IPS-20b (cell line): ENCODE results near the gene LSR.

Source experiments
- H3K27ac ChIP-seq: one replicate; pipeline ENCODE4 v1.5.1; 2013; ENCODE audit warnings: low read length
- H3K27me3 ChIP-seq: 2 replicates; pipeline ENCODE4 v1.6.1; 2013; ENCODE audit warnings: mild to moderate bottlenecking, low read length, inconsistent platforms; ENCODE audit not compliant: insufficient read depth
- H3K36me3 ChIP-seq: 2 replicates; pipeline ENCODE4 v1.6.1; 2013; ENCODE audit warnings: low read depth, mild to moderate bottlenecking, inconsistent platforms, low read length, moderate library complexity; ENCODE audit not compliant: insufficient read depth
- H3K4me1 ChIP-seq: 2 replicates; pipeline ENCODE4 v1.6.1; 2013; ENCODE audit warnings: mild to moderate bottlenecking, control low read depth, inconsistent platforms, low read length, moderate library complexity; ENCODE audit not compliant: insufficient read depth
- H3K4me3 ChIP-seq: 2 replicates; pipeline ENCODE4 v1.5.1; 2013; ENCODE audit warnings: mild to moderate bottlenecking, low read length, inconsistent platforms
- H3K9ac ChIP-seq: 2 replicates; pipeline ENCODE4 v1.6.1; 2013; ENCODE audit warnings: low read depth, mild to moderate bottlenecking, inconsistent platforms, low read length, moderate library complexity
- H3K9me3 ChIP-seq: 2 replicates; pipeline ENCODE4 v1.6.1; 2013; ENCODE audit warnings: mild to moderate bottlenecking, low read depth, low read length, inconsistent platforms; ENCODE audit not compliant: insufficient read depth

LSR gene, protein sequence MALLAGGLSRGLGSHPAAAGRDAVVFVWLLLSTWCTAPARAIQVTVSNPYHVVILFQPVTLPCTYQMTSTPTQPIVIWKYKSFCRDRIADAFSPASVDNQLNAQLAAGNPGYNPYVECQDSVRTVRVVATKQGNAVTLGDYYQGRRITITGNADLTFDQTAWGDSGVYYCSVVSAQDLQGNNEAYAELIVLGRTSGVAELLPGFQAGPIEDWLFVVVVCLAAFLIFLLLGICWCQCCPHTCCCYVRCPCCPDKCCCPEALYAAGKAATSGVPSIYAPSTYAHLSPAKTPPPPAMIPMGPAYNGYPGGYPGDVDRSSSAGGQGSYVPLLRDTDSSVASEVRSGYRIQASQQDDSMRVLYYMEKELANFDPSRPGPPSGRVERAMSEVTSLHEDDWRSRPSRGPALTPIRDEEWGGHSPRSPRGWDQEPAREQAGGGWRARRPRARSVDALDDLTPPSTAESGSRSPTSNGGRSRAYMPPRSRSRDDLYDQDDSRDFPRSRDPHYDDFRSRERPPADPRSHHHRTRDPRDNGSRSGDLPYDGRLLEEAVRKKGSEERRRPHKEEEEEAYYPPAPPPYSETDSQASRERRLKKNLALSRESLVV

DNA sequence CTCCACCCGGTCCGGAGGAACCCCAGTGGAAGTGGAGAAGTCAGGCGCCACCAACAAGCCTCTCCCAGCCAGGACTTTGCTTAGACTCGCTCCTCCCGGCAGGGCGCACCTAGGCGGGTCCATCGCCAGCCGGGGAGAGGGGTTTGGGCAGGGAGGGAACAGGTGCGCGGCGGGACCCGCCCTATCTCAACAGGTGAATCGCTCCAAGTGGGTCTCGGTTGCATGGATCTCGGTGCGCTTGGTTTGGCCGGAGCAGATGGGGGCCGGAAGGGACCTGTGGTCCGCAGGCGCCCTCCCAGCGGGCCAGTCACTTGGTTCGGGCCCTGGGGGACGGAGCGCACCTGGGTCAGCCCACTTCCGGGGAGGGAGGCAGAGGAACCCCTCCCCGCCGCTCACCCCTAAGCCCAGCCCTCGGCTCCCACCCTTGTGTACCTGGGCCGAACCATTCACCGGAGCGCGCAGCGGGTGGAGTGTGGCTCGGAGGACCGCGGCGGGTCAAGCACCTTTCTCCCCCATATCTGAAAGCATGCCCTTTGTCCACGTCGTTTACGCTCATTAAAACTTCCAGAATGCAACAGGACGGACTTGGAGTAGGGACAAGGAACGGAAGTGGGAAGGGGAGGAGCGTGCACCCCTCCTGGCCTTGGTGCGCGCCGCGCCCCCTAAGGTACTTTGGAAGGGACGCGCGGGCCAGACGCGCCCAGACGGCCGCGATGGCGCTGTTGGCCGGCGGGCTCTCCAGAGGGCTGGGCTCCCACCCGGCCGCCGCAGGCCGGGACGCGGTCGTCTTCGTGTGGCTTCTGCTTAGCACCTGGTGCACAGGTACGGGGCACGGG, at the start of gene LSR:
TSS of gene LSR (plus strand) at position 693 of the 836 bp plus-strand sequence. CDS start at position 714, 21 bp downstream.
- Histone ChIP-seq H3K27ac (peak within 1 kb of the TSS; percentile 98), H3K4me1 (peaks cover 12% of the 10 kb centered on the region), H3K36me3 (peaks cover 26% of the 10 kb centered on the region), H3K9ac (peak within 1 kb of the TSS; percentile 99), H3K4me3 (peak within 1 kb of the TSS; percentile 94), H3K27me3 (no peaks in the 10 kb centered on the region), H3K9me3 (no peaks in the 10 kb centered on the region)

- no peak overlapping the region for H3K9ac ChIP-seq
- no peak overlapping the region for H3K4me3 ChIP-seq
- H3K27ac ChIP-seq: no peak overlapping the region
- no peaks in the 10 kb centered on the region for H3K27me3 ChIP-seq
- H3K36me3 ChIP-seq: no peaks in the 10 kb centered on the region
- peaks cover 18% of the 10 kb centered on the region for H3K4me1 ChIP-seq
- H3K9me3 ChIP-seq: no peaks in the 10 kb centered on the region
These were observed 49.3 kb upstream of the LSR start for GRCh38 chr19:35199481-35199880.

DNA sequence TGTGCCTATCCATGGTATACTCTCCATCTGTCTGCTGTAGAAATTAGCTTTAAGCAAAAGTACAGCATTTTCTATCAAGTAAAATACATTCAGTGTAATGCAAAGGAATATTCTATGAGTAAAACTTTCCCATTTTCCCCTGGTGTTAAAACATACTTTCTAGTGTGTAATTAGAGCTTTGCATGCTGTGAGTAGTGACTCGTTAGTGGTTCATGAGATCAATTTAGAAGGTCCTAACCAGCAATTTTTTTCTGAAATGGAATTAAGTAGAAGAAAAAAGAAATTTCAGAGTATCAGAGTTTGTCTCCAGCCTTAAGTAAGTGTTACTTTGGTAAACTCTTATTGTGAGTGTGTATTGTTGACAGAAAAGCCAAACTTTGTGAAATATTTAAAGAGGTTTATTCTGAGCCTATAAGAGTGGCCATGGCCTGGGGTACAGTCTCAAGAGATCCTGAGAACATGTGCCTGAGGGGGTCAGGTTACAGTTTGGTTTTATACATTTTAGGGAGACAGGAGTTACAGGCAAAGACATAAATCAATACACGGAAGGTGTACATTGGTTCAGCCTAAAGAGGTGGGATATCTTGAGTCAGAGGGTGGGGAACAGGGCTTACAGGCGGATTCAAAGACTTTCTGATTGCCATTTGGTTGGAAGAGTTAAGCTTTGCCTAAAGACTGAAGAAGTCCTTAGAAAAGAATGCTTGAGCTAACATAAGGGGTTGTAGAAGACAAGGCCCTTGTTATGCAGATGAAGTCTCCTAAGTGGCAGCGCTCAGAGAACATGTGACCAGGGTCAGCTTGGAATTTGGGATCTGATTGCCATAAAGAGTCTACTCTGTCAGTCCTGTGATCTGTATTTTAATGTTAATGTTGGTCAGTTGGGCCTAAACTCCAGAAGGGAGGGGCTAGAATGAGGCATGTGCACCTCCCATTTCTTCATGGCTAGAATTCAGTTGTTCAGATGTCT, 45.8 kb upstream of the LSR start:
- Histone ChIP-seq H3K9me3 (no peaks in the 10 kb centered on the region), H3K9ac (peak overlapping the region; percentile 53), H3K27ac (peak overlapping the region; percentile 60), H3K27me3 (no peaks in the 10 kb centered on the region), H3K36me3 (no peaks in the 10 kb centered on the region), H3K4me1 (peaks cover 18% of the 10 kb centered on the region), H3K4me3 (peak overlapping the region; percentile 49)

GRCh38 chr19:35204799-35205732, 43.7 kb upstream of the LSR start:
- Histone ChIP-seq H3K27me3 (no peaks in the 10 kb centered on the region), H3K4me1 (peaks cover 15% of the 10 kb centered on the region), H3K4me3 (no peak overlapping the region), H3K9me3 (no peaks in the 10 kb centered on the region), H3K36me3 (no peaks in the 10 kb centered on the region), H3K27ac (no peak overlapping the region), H3K9ac (no peak overlapping the region)

GRCh38 chr19:35205733-35206323, 43.0 kb upstream of the LSR start:
- H3K9me3 ChIP-seq: no peaks in the 10 kb centered on the region
- no peak overlapping the region for H3K4me3 ChIP-seq
- H3K4me1 ChIP-seq: peaks cover 15% of the 10 kb centered on the region
- no peak overlapping the region for H3K27ac ChIP-seq
- H3K9ac ChIP-seq: no peak overlapping the region
- H3K27me3 ChIP-seq: no peaks in the 10 kb centered on the region
- no peaks in the 10 kb centered on the region for H3K36me3 ChIP-seq

DNA sequence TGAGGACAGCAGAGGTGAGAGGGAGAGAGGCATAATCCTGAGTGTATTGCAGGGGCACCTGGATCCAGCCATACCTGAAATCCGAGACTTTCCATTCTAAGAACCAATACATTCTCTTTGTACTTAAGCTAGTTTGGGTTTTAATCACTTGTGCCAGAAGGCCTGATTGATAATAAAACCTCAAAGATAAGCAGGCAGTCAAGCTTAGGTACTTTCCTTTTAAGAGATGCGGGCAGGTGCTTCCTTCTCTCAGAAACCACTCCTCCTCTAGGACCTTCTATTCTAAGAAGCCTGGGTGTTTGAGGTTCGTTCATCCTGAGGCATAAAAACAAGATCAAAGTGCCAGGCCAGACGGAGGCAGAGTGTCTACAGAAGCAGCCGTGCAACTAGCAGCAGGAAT, 42.4 kb upstream of the LSR start:
- Histone ChIP-seq H3K9me3 (no peaks in the 10 kb centered on the region), H3K4me1 (peaks cover 15% of the 10 kb centered on the region), H3K9ac (no peak overlapping the region), H3K27me3 (no peaks in the 10 kb centered on the region), H3K36me3 (no peaks in the 10 kb centered on the region), H3K27ac (no peak overlapping the region), H3K4me3 (no peak overlapping the region)

- H3K9ac ChIP-seq: no peak overlapping the region
- H3K4me3 ChIP-seq: no peak overlapping the region
- H3K27me3 ChIP-seq: no peaks in the 10 kb centered on the region
- no peak overlapping the region for H3K27ac ChIP-seq
- H3K4me1 ChIP-seq: peaks cover 15% of the 10 kb centered on the region
- no peaks in the 10 kb centered on the region for H3K9me3 ChIP-seq
- no peaks in the 10 kb centered on the region for H3K36me3 ChIP-seq
These were observed 41.9 kb upstream of the LSR start for GRCh38 chr19:35206855-35207254.

DNA sequence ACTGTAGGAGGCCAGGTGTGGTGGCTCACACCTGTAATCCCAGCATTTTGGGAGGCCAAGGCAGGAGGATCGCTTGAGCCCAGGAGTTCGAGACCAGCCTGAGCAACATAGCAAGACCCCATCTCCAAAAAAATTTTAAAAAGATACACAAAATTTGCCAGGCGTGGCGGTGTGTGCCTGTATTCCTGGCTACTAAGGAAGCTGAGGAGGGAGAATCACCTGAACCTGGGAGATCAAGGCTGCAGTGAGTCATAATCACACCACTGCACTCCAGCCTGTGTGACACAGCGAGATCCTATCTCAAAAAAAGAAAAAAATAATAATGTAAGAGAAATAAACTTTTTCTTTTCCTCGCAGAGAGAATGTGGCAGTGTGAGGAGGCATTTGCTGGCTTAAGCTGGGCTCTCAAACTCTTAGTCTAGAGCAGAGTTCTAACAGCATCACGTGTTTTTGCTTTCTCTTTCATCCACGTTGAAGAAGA, 41.4 kb upstream of the LSR start:
- Histone ChIP-seq H3K36me3 (no peaks in the 10 kb centered on the region), H3K4me1 (peaks cover 14% of the 10 kb centered on the region), H3K27me3 (no peaks in the 10 kb centered on the region), H3K9me3 (no peaks in the 10 kb centered on the region), H3K27ac (no peak overlapping the region), H3K9ac (no peak overlapping the region), H3K4me3 (no peak overlapping the region)

DNA sequence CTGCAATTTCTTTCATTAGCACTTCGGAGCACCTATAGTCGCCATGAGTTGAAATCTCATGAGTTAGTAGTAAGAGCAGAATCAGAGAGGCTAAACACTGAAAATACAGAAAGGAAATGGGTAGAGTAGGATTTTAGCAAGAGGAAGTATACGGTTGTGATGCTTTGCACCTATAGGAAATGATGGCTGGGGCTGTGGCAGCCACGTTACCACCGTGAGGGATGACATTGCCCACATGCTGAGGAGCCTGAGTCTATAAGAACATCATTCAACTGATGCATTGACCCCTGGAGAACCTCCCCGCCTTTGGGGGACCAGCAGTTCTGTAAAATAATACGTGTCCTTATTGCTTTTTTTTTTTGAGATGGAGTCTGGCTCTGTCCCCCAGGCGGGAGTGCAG, 40.7 kb upstream of the LSR start:
- Histone ChIP-seq H3K27ac (no peak overlapping the region), H3K4me3 (no peak overlapping the region), H3K9me3 (no peaks in the 10 kb centered on the region), H3K4me1 (peaks cover 7% of the 10 kb centered on the region; the same call in 1 of the 2 replicates), H3K36me3 (no peaks in the 10 kb centered on the region), H3K9ac (no peak overlapping the region), H3K27me3 (no peaks in the 10 kb centered on the region)

GRCh38 chr19:35209646-35210045, 39.2 kb upstream of the LSR start:
- H3K9ac ChIP-seq: no peak overlapping the region
- H3K27ac ChIP-seq: no peak overlapping the region
- H3K4me3 ChIP-seq: no peak overlapping the region

More at GRCh38 chr19:35209646-35210045, 39.2 kb upstream of the LSR start:
- Histone ChIP-seq H3K36me3 (no peaks in the 10 kb centered on the region), H3K27me3 (no peaks in the 10 kb centered on the region), H3K9me3 (no peaks in the 10 kb centered on the region), H3K4me1 (no peaks in the 10 kb centered on the region)
